Osteocyte (in vitro differentiated cells): ENCODE measurements around the gene ZDHHC14. TPM values are rescaled to one million over a fixed set of nuclear protein-coding genes. Genes with fewer than 3 reads are reported as not detected.

ENCODE experiments used
- DNase-seq: peaks from one replicate; pipeline ENCODE4 v3.0.0; 2021; ENCODE audit warnings: mixed read lengths; ENCODE audit not compliant: unreplicated experiment; ENCODE audit errors: extremely low spot score
- H3K27ac Mint-ChIP-seq: one replicate; pipeline ENCODE4 v1.8.0; 2021; ENCODE audit warnings: mild to moderate bottlenecking, mixed read lengths; ENCODE audit not compliant: unreplicated experiment
- H3K27me3 Mint-ChIP-seq: one replicate; pipeline ENCODE4 v1.8.0; 2021; ENCODE audit warnings: mixed read lengths; ENCODE audit not compliant: unreplicated experiment
- H3K36me3 Mint-ChIP-seq: one replicate; pipeline ENCODE4 v1.8.0; 2021; ENCODE audit warnings: mixed read lengths; ENCODE audit not compliant: unreplicated experiment
- H3K4me1 Mint-ChIP-seq: one replicate; pipeline ENCODE4 v1.8.0; 2021; ENCODE audit warnings: mixed read lengths; ENCODE audit not compliant: unreplicated experiment
- H3K4me3 Mint-ChIP-seq: one replicate; pipeline ENCODE4 v1.8.0; 2021; ENCODE audit warnings: mild to moderate bottlenecking, moderate library complexity, mixed read lengths; ENCODE audit not compliant: unreplicated experiment
- H3K9me3 Mint-ChIP-seq: one replicate; pipeline ENCODE4 v1.8.0; 2021; ENCODE audit warnings: mixed read lengths; ENCODE audit not compliant: unreplicated experiment
- total RNA-seq: library from RNA; stranded (reverse); gene quantifications from 2 replicates; pipeline ENCODE4 v1.2.1, GENCODE V29; 2021
- TF ChIP-seq, protein P1 (sequence below): fragments of 200-600 bp; sonication (generic); IDR thresholded peaks from 2 replicates; pipeline ENCODE4 v1.5.0; 2021; ENCODE audit warnings: antibody characterized with exemption, mild to moderate bottlenecking, moderate library complexity

Gene ZDHHC14
- total RNA-seq, 1 donor from 2014 or later: 9.1 TPM

DNA sequence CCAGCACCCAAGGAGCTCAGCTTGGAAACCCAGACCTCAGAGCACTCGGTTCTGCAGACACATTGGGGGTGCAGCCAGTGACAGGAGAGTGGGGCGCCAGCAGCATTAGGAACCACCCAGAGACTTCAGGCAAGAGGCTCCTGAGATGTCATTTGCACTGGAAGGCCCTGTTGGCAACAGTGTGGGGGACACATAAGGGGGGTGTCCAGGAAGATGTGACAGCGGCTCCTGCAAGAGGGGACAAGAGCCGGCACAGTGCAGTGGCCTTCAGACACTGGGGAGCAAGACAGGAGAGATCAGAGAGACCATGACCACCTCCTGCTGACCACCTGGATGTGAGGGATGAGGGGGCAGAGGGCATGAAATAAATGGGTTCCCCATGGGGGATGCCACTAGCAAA is 235.0 kb downstream of the ZDHHC14 start:
- TF ChIP-seq, protein P1, sequence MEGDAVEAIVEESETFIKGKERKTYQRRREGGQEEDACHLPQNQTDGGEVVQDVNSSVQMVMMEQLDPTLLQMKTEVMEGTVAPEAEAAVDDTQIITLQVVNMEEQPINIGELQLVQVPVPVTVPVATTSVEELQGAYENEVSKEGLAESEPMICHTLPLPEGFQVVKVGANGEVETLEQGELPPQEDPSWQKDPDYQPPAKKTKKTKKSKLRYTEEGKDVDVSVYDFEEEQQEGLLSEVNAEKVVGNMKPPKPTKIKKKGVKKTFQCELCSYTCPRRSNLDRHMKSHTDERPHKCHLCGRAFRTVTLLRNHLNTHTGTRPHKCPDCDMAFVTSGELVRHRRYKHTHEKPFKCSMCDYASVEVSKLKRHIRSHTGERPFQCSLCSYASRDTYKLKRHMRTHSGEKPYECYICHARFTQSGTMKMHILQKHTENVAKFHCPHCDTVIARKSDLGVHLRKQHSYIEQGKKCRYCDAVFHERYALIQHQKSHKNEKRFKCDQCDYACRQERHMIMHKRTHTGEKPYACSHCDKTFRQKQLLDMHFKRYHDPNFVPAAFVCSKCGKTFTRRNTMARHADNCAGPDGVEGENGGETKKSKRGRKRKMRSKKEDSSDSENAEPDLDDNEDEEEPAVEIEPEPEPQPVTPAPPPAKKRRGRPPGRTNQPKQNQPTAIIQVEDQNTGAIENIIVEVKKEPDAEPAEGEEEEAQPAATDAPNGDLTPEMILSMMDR: no peak
- DNase-seq: no peak
- H3K4me3 Mint-ChIP-seq: no peak overlapping the region

DNA sequence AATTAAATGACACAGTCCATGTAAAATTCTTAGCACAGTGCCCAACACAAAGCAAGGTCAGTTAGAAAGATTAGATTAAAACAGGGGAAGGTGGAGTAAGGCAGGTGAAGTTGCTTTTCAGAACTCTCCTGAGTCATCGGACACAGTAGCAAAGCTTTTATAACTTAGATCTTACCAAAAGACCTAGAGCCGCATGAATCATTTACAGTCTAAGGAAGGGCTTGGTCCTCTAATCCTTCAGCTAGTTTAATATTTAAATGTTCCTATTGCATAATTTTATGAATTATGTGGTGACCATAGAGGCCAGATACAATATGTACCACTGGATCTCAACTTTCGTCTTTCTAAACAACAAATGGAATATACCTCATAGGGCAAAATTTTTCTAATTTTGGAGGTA is 240.0 kb downstream of the ZDHHC14 start:
- Mint-ChIP-seq H3K9me3 (no peaks in the 10 kb centered on the region), H3K4me3 (no peak overlapping the region)

More for the DNA sequence above, 235.0 kb downstream of the ZDHHC14 start:
- Mint-ChIP-seq H3K27me3 (no peaks in the 10 kb centered on the region), H3K4me1 (peaks cover 17% of the 10 kb centered on the region), H3K36me3 (no peaks in the 10 kb centered on the region), H3K27ac (no peak overlapping the region), H3K9me3 (no peaks in the 10 kb centered on the region)

DNA sequence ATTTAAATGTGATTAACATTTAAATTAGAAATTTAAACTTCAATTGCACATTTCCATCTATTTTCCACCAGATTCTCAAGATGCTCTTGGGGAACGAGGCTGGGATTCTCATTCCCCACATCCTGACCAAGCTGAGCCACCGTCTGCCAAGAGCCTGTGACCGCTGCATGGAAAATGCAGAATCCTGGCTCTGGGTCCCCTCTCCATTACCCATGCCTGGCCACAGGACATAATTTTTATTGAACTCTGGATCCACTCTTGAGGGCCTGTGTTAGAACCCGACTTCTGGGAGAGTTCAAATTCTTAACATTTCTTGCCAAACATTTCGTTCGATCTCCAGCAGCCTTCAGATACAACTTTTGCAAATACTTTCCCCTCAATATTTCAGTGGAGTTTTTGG is 240.4 kb downstream of the ZDHHC14 start:
- no peak overlapping the region for H3K4me3 Mint-ChIP-seq
- H3K36me3 Mint-ChIP-seq: no peaks in the 10 kb centered on the region
- DNase-seq: no peak
- no peaks in the 10 kb centered on the region for H3K9me3 Mint-ChIP-seq
- no peaks in the 10 kb centered on the region for H3K27me3 Mint-ChIP-seq
- no peaks in the 10 kb centered on the region for H3K4me1 Mint-ChIP-seq
- TF ChIP-seq, protein P1: no peak
- no peak overlapping the region for H3K27ac Mint-ChIP-seq

More for the DNA sequence above, 240.0 kb downstream of the ZDHHC14 start:
- Mint-ChIP-seq H3K27me3 (no peaks in the 10 kb centered on the region), H3K36me3 (no peaks in the 10 kb centered on the region), H3K4me1 (no peaks in the 10 kb centered on the region), H3K27ac (no peak overlapping the region)
- TF ChIP-seq, protein P1: no peak
- no peak for DNase-seq

DNA sequence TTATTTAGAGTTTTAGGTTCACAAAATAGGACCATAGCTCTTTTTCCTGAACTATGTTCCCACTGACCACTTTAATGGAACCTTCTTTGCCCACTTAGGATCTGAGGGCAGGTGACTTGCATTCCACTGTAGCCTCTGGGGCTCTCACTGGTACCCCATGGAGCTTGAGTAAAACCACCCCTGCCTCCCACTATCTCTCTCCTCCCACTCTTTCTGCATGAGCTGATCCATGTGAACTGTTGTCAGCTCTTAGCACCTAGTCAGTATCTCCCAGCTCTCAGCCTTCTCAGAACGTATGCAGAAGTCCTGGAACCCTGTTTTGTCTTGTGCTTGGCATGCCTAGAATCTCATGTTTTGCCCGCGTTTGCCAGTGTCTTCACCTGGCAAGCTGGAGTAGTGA is 241.4 kb downstream of the ZDHHC14 start:
- no peak for DNase-seq
- no peaks in the 10 kb centered on the region for H3K4me1 Mint-ChIP-seq
- H3K27ac Mint-ChIP-seq: no peak overlapping the region
- H3K27me3 Mint-ChIP-seq: no peaks in the 10 kb centered on the region
- no peaks in the 10 kb centered on the region for H3K36me3 Mint-ChIP-seq
- H3K4me3 Mint-ChIP-seq: no peak overlapping the region
- TF ChIP-seq, protein P1: no peak
- H3K9me3 Mint-ChIP-seq: no peaks in the 10 kb centered on the region

DNA sequence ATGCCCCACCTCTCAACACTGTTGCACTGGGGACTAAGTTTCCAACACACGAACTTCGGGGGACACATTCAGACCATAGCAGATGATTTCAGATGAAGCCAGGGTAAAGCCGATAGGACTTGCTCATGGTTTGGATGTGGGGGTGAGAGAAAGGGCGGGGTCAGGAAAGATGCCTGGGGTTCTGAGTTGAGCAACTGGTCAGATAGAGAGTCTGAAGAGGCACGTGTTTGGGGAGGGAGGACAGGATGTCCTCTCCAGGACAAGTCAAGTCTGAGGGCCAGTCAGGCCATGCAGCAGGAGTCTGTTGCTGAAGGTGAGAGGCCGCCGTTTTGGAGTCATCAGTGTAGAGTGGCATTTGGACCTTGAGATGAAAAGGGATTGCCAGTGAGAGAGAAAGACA is 244.1 kb downstream of the ZDHHC14 start:
- no peak for DNase-seq
- Mint-ChIP-seq H3K27me3 (no peaks in the 10 kb centered on the region), H3K4me3 (no peak overlapping the region), H3K36me3 (no peaks in the 10 kb centered on the region), H3K9me3 (no peaks in the 10 kb centered on the region), H3K27ac (no peak overlapping the region), H3K4me1 (peaks cover 5% of the 10 kb centered on the region)
- TF ChIP-seq, protein P1: no peak
